ENCODE measurements around the gene SHBG. TPM values are rescaled to one million over a fixed set of nuclear protein-coding genes. Genes with fewer than 3 reads are reported as not detected.
A peak's percentile ranks its signal among the peaks of the same experiment; 100 is the strongest.

Gene SHBG
- total RNA-seq, 1 experiment from 2014 or later: 1.2 TPM

GRCh38 chr17:7582396-7583252 lies 47.3 kb upstream of the SHBG start:
- Histone ChIP-seq H3K9me3 (no peaks in the 10 kb centered on the region), H3K4me3 (ENCODE audit: low read depth, low read length) (peak overlapping the region; percentile 59), H3K4me1 (peaks cover 10% of the 10 kb centered on the region), H3K36me3 (ENCODE audit: control insufficient read depth, insufficient read depth, low read length) (no peaks in the 10 kb centered on the region; the same call in 1 of the 2 replicates), H3K27me3 (replicated peaks; ENCODE audit: control insufficient read depth, insufficient read depth, low read length) (no peaks in the 10 kb centered on the region)
- ChIA-PET POLR2A (interaction anchor here (0.7 to 1.4 kb wide), 2 partner anchors 21 to 105 kb away, joined by 3 to 16 read pairs; partner anchors contain the start of genes TP53 and WRAP53), CTCF (interaction anchor here (1.3 kb wide), 1 partner anchor 44 kb away, joined by 3 read pairs; no protein-coding TSS in a partner anchor)
- peak; percentile 38 to 40 for DNase-seq
- Mint-ChIP-seq H3K27ac (ENCODE audit: unreplicated experiment) (peak overlapping the region; percentile 100), H3K9me3 (ENCODE audit: unreplicated experiment) (no peaks in the 10 kb centered on the region), H3K27me3 (ENCODE audit: insufficient read depth, unreplicated experiment) (no peaks in the 10 kb centered on the region), H3K4me3 (ENCODE audit: unreplicated experiment) (peak overlapping the region; percentile 96), H3K4me1 (ENCODE audit: low read depth, unreplicated experiment) (peaks cover 25% of the 10 kb centered on the region), H3K36me3 (ENCODE audit: insufficient read depth, unreplicated experiment) (peaks cover 65% of the 10 kb centered on the region)
- BruUV-seq (replicated peaks): no TSS peak
- TF ChIP-seq CTCF (IDR thresholded peaks at IDR 0.05; ENCODE audit: insufficient read depth in 1 of 2, low read depth in 1 of 2, low read length in 1 of 2, severe bottlenecking in 1 of 2, unreplicated experiment in 1 of 2): no peak
- intact Hi-C loops (cut with micrococcal nuclease; ENCODE audit: unreplicated experiment): loop anchor here (2.0 kb wide), 1 partner anchor 106 kb away; the partner anchor contains the start of gene WRAP53

GRCh38 chr17:7583253-7584109 lies 46.5 kb upstream of the SHBG start, which contains the start of gene MPDU1:
TSS of gene MPDU1 (plus strand) at chr17:7583852. CDS start at chr17:7583863, 11 bp downstream.
- H3K4me3 Mint-ChIP-seq (ENCODE audit: unreplicated experiment): peak within 1 kb of the TSS; percentile 96
- intact Hi-C loops (cut with micrococcal nuclease; ENCODE audit: unreplicated experiment): loop anchor here (2.0 kb wide), 1 partner anchor 105 kb away; the partner anchor contains the start of gene WRAP53
- TF ChIP-seq CTCF (IDR thresholded peaks at IDR 0.05; ENCODE audit: insufficient read depth in 1 of 2, low read depth in 1 of 2, low read length in 1 of 2, severe bottlenecking in 1 of 2, unreplicated experiment in 1 of 2): no peak
- Histone ChIP-seq H3K27me3 (replicated peaks; ENCODE audit: control insufficient read depth, insufficient read depth, low read length) (no peaks in the 10 kb centered on the region), H3K9me3 (no peaks in the 10 kb centered on the region), H3K36me3 (ENCODE audit: control insufficient read depth, insufficient read depth, low read length) (no peaks in the 10 kb centered on the region; the same call in 1 of the 2 replicates), H3K4me3 (ENCODE audit: low read depth, low read length) (peak within 1 kb of the TSS; percentile 59), H3K4me1 (peaks cover 10% of the 10 kb centered on the region)
- CTCF ChIA-PET: interaction anchor here (1.2 to 1.7 kb wide), 3 partner anchors 32 to 104 kb away, joined by 3 to 7 read pairs (median 6); partner anchors contain the start of genes FXR2, TP53 and WRAP53
- BruUV-seq (replicated peaks): TSS peak; percentile 84
- peaks cover 25% of the 10 kb centered on the region for H3K4me1 Mint-ChIP-seq (ENCODE audit: low read depth, unreplicated experiment)
- H3K27ac Mint-ChIP-seq (ENCODE audit: unreplicated experiment): peak within 1 kb of the TSS; percentile 100
- H3K36me3 Mint-ChIP-seq (ENCODE audit: insufficient read depth, unreplicated experiment): peaks cover 65% of the 10 kb centered on the region
- peak; percentile 92 to 93 for DNase-seq
- POLR2A ChIA-PET: interaction anchor here (0.6 to 1.8 kb wide), 9 partner anchors 10 to 548 kb away, joined by 3 to 17 read pairs (median 3); partner anchors contain the start of genes ATP1B2, FXR2, TMEM256 and TP53
- no peaks in the 10 kb centered on the region for H3K27me3 Mint-ChIP-seq (ENCODE audit: insufficient read depth, unreplicated experiment)
- H3K9me3 Mint-ChIP-seq (ENCODE audit: unreplicated experiment): no peaks in the 10 kb centered on the region

Measured in Caco-2 (cell line).